Measurements from ENCODE around the gene RNU6-9.

The RNU6-9 gene

GRCh38 chr19:868458-869244, 24.6 kb upstream of the RNU6-9 start:
- Histone ChIP-seq H2AFZ (ENCODE audit: low read depth, low read length, severe bottlenecking) (no peak overlapping the region), H3K9me2 (replicated peaks; ENCODE audit: insufficient read depth, low read length) (no peaks in the 10 kb centered on the region), H3K27me3 (ENCODE audit: low read length) (no peaks in the 10 kb centered on the region), H3K27ac (ENCODE audit: low read depth, low read length) (no peak overlapping the region), H3K9me3 (ENCODE audit: insufficient read depth, low read length) (no peaks in the 10 kb centered on the region), H3K4me2 (ENCODE audit: low read depth, low read length, poor library complexity, severe bottlenecking) (no peak overlapping the region), H4K20me1 (ENCODE audit: low read depth, low read length) (no peaks in the 10 kb centered on the region), H3K79me2 (ENCODE audit: insufficient read depth, low read length) (no peaks in the 10 kb centered on the region), H3F3A (ENCODE audit: insufficient read depth) (no peaks in the 10 kb centered on the region), H3K4me3 (ENCODE audit: insufficient read depth, low read length, poor library complexity, severe bottlenecking) (no peak overlapping the region), H3K9ac (ENCODE audit: low read length) (no peak overlapping the region), H3K36me3 (ENCODE audit: low read length) (no peaks in the 10 kb centered on the region)
- TF ChIP-seq EZH2phosphoT487 (conservative IDR thresholded peaks at IDR 0.05; ENCODE audit: low read length): no peak
- TF ChIP-seq CTCF (IDR thresholded peaks at IDR 0.05; ENCODE audit: insufficient read depth, low read length, poor library complexity, severe bottlenecking): no peak

- Histone ChIP-seq H3K4me2 (ENCODE audit: low read depth, low read length, poor library complexity, severe bottlenecking) (no peak overlapping the region), H3K4me3 (ENCODE audit: insufficient read depth, low read length, poor library complexity, severe bottlenecking) (no peak overlapping the region), H3K9ac (ENCODE audit: low read length) (no peak overlapping the region), H4K20me1 (ENCODE audit: low read depth, low read length) (no peaks in the 10 kb centered on the region), H3K36me3 (ENCODE audit: low read length) (no peaks in the 10 kb centered on the region), H2AFZ (ENCODE audit: low read depth, low read length, severe bottlenecking) (no peak overlapping the region), H3K9me2 (replicated peaks; ENCODE audit: insufficient read depth, low read length) (no peaks in the 10 kb centered on the region), H3K27ac (ENCODE audit: low read depth, low read length) (no peak overlapping the region), H3K9me3 (ENCODE audit: insufficient read depth, low read length) (no peaks in the 10 kb centered on the region), H3K79me2 (ENCODE audit: insufficient read depth, low read length) (no peaks in the 10 kb centered on the region), H3F3A (ENCODE audit: insufficient read depth) (no peaks in the 10 kb centered on the region), H3K27me3 (ENCODE audit: low read length) (no peaks in the 10 kb centered on the region)
- TF ChIP-seq EZH2phosphoT487 (conservative IDR thresholded peaks at IDR 0.05; ENCODE audit: low read length) (no peak), CTCF (IDR thresholded peaks at IDR 0.05; ENCODE audit: insufficient read depth, low read length, poor library complexity, severe bottlenecking) (no peak)
These were observed 23.8 kb upstream of the RNU6-9 start for GRCh38 chr19:869245-870177.

- Histone ChIP-seq H3K27ac (ENCODE audit: low read depth, low read length) (no peak overlapping the region), H3K9me2 (replicated peaks; ENCODE audit: insufficient read depth, low read length) (no peaks in the 10 kb centered on the region), H4K20me1 (ENCODE audit: low read depth, low read length) (no peaks in the 10 kb centered on the region), H3K4me2 (ENCODE audit: low read depth, low read length, poor library complexity, severe bottlenecking) (no peak overlapping the region), H3K9ac (ENCODE audit: low read length) (no peak overlapping the region), H2AFZ (ENCODE audit: low read depth, low read length, severe bottlenecking) (no peak overlapping the region), H3F3A (ENCODE audit: insufficient read depth) (no peaks in the 10 kb centered on the region), H3K4me3 (ENCODE audit: insufficient read depth, low read length, poor library complexity, severe bottlenecking) (no peak overlapping the region), H3K36me3 (ENCODE audit: low read length) (no peaks in the 10 kb centered on the region), H3K27me3 (ENCODE audit: low read length) (no peaks in the 10 kb centered on the region), H3K9me3 (ENCODE audit: insufficient read depth, low read length) (no peaks in the 10 kb centered on the region), H3K79me2 (ENCODE audit: insufficient read depth, low read length) (no peaks in the 10 kb centered on the region)
- TF ChIP-seq CTCF (IDR thresholded peaks at IDR 0.05; ENCODE audit: insufficient read depth, low read length, poor library complexity, severe bottlenecking) (no peak), EZH2phosphoT487 (conservative IDR thresholded peaks at IDR 0.05; ENCODE audit: low read length) (no peak)
These were observed 23.0 kb upstream of the RNU6-9 start for GRCh38 chr19:870314-870713.
